Fibroblast of villous mesenchyme (primary cell): Measurements from ENCODE around the gene SUSD5. TPM values are rescaled to one million over a fixed set of nuclear protein-coding genes. Genes with fewer than 3 reads are reported as not detected.
A peak's percentile ranks its signal among the peaks of the same experiment; 100 is the strongest.
"Not testable (repeated sequence)": the region's sequence is repeated elsewhere in the genome, so short reads cannot be mapped to it uniquely, and the experiment has no call there.

ENCODE experiments used
- DNase-seq: peaks from one replicate; pipeline ENCODE4 v3.0.0-alpha.2; 2010; ENCODE audit warnings: low read depth
- H3K4me3 ChIP-seq: 2 replicates; pipeline ENCODE4 v1.5.1; 2011; ENCODE audit warnings: low read depth, mild to moderate bottlenecking, low read length
- total RNA-seq: library from RNA; depleted of rRNA; stranded (reverse); fragments of >200 nt; gene quantifications from 2 replicates; pipeline ENCODE4 v1.2.3, GENCODE V29; 2012
- TF ChIP-seq, protein P1 (sequence below): IDR thresholded peaks from 2 replicates; pipeline ENCODE4 v1.5.1; 2012; ENCODE audit warnings: low read depth, mild to moderate bottlenecking, low read length; ENCODE audit not compliant: insufficient read depth

The SUSD5 gene
- total RNA-seq, 1 donor: 2.2 TPM

DNA sequence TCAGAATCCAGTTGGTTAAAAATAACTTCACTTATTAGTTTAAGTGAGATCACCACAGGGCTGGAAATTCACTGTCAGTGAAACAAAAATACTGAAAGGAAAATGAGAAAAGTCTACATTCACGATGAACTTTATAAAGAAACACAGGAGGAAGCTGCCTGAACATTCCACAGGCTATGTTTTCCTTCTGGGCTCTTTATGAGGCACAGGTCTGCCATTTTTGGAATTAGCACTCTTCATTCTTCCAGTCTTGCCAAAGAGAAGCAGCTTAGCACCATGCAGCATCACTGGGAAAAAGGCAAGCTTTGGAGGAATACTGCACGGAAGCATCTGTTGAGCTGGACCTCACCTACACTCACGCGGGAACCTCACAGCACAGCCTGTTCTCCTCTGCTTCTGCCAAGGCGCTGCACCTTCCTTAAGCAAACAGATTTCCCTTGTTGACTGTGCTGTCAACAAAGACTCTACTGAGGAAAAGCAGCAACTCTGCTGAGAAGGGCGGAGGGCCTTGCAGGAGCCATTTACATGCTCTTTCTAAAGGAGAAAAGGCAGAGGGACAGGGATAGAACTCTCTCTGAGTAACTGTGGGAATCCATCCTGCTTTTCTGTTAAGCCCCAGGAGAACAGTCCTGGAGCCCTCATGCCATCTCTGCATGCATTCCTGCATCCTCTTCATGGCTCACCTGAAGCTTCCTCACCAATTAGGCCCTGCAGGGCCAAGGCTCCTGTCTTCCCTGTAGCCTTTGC, 15.7 kb downstream of the SUSD5 start:
- TF ChIP-seq, protein P1, sequence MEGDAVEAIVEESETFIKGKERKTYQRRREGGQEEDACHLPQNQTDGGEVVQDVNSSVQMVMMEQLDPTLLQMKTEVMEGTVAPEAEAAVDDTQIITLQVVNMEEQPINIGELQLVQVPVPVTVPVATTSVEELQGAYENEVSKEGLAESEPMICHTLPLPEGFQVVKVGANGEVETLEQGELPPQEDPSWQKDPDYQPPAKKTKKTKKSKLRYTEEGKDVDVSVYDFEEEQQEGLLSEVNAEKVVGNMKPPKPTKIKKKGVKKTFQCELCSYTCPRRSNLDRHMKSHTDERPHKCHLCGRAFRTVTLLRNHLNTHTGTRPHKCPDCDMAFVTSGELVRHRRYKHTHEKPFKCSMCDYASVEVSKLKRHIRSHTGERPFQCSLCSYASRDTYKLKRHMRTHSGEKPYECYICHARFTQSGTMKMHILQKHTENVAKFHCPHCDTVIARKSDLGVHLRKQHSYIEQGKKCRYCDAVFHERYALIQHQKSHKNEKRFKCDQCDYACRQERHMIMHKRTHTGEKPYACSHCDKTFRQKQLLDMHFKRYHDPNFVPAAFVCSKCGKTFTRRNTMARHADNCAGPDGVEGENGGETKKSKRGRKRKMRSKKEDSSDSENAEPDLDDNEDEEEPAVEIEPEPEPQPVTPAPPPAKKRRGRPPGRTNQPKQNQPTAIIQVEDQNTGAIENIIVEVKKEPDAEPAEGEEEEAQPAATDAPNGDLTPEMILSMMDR: no peak
- peak; percentile 1 for DNase-seq
- H3K4me3 ChIP-seq: no peak overlapping the region

DNA sequence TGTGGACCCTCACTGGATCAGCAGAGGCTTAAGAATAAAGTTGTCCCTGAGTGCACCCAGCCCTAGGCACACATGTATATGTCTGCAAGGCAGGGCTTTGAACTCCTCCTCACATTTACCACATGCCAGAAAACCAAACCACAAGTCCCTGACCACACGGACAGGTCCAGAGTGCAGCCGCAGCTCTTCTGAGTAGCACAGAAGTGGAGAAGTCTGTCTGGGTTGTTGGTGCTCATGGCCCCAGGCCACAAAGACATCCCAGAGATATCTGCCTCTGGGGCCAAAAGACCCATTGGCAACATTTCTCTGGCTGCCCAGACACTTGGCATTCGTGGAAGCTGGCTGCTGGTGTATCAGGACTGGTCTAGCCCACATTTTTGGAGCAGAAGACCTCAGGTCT, 17.4 kb downstream of the SUSD5 start:
- DNase-seq: no peak
- H3K4me3 ChIP-seq: no peak overlapping the region
- TF ChIP-seq, protein P1: no peak

DNA sequence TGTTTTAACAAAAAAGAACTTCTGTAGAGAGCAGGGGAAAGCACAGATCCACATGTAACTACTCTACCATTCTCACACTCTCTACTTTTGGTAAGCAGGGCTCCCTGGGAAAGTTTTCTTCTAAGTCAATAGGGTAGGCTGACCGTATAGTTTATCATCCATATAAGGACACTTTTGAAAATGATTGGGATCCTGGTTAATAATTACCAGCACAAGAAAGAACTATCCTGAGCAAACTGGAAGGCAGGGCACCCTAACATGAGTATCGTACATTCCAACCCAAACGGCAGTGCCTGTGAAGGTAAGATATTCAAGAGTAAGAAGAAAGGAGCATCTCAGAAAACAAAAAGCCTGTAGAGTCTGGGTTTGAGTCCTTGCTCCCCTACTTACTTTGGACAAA, 22.1 kb downstream of the SUSD5 start:
- H3K4me3 ChIP-seq: no peak overlapping the region
- TF ChIP-seq, protein P1: no peak

DNA sequence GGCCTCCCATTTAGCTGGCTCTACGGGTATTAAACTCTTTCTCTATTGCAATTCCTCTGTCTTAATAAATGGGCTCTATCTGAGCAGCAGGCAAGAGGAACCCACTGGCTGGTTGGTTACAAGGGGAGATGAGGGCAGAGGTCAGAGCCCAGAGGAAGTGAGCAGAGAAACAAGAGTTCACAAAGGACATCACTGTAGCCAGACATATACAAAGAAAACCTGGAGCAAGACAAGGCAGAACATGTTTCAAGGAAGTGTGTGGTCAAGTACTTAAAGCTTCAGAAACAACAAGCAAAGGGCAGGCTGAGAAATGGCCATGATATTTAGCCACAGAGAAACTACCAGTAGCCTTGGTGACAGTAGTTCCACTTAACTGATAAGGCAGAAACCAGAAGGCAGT, 24.3 kb downstream of the SUSD5 start:
- TF ChIP-seq, protein P1: no peak
- DNase-seq: no peak
- H3K4me3 ChIP-seq: no peak overlapping the region

More for the DNA sequence above, 22.1 kb downstream of the SUSD5 start:
- DNase-seq: no peak

DNA sequence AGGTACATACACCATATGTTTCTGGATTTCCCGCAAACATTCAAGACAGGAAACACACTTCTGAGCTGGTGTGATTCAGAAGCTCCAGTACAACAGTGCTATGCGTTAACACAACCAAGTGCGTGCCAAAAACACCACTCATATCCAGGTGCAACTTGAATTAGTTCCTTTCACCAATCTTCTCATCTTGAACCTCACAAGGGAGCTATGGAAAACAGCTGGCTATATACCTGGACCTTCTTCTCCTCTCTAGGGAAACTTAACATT, 31.3 kb downstream of the SUSD5 start:
- TF ChIP-seq, protein P1: no peak
- H3K4me3 ChIP-seq: no peak overlapping the region
- DNase-seq: no peak

DNA sequence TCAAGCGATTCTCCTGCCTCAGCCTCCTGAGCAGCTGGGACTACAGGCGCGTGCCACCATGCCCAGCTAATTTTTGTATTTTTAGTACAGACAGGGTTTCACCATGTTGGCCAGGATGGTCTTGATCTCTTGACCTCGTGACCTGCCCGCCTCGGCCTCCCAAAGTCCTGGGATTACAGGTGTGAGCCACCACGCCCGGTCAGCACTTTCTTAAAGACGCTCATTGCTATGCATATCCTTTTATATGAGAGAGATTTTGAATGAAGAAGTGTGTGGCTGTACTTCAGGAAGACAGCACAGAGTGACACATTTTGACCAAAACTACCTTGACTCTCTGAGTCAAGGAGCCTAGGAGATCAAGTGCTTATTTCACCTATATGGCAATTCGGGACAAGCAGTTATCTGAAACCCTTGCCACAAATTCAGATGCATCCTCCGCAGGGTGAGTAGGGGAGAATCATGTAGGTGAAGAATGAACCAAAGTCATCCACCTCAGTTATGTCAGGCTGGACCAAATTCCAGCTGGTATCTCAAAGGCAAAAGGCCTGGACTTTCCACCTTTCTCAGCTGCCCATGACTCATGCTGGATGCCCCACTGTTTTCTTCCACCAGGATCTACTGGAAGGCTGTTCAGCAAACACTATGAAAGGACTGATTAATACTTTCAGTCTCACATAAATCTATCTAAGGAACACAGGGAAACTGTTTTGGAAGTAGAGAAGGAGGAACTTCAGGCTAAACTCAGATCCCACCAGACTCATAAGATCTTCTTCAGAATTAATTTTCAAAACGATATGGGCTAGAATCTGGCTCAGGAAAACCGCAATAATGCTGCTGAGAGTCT, 31.9 kb downstream of the SUSD5 start:
- TF ChIP-seq, protein P1: no peak
- no peak overlapping the region for H3K4me3 ChIP-seq
- no peak for DNase-seq

DNA sequence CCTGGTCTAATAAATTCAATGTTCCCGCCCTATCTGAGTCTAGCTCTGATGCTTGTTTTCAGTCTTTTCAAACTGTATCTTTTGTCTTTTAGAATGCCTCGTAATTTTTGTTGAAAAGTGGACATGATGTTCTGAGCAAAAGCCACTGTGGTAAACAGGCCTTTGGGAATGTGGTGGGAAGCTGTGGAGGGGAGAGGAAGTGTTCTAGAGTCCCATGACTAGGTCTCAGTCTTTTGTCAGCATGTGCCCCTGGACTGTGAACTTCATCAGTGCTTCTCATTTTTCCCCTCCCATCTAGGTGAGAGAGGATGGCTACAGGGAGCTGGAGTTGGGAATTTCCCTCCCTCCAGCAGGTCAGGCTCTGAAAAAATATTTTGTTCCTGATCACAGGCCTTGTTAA, 33.7 kb downstream of the SUSD5 start:
- DNase-seq: no peak
- TF ChIP-seq, protein P1: no peak
- H3K4me3 ChIP-seq: no peak overlapping the region

DNA sequence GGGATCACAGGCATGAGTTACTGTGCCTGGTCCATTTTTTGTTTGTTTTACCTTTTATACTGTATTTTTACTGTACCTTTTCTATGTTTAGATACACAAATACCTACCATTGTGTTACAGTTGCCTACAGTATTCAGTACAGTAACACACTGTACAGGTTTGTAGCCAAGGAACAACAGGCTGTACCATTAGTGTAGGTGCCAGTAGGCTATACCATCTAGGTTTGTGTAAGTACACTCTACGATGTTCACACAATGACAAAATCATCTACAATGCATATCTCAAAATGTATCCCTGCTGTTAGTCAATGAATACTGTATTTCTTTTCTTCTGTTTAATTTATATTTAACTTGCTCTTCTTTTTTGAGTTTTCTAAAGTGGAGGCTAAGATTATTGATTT, 37.0 kb downstream of the SUSD5 start:
- DNase-seq, H3K4me3 ChIP-seq: not testable (repeated sequence)
